Measurements from ENCODE around the gene CANT1.

CANT1 gene

GRCh38 chr17:78973792-78974520 is 35.6 kb downstream of the CANT1 start:
- no peak for TF ChIP-seq CTCF (IDR thresholded peaks at IDR 0.05)
- no peaks in the 10 kb centered on the region for H3K27me3 ChIP-seq (ENCODE audit: control insufficient read depth, insufficient read depth, low read length)
- H3K27ac ChIP-seq = no peak overlapping the region
- H3K79me2 ChIP-seq = no peaks in the 10 kb centered on the region
- no peak overlapping the region for H3K4me3 ChIP-seq (ENCODE audit: low read depth, low read length)
- no peaks in the 10 kb centered on the region for H3K36me3 ChIP-seq (ENCODE audit: control insufficient read depth, insufficient read depth, low read length)
- no peaks in the 10 kb centered on the region for H3K9me3 ChIP-seq (ENCODE audit: control insufficient read depth, low read length)
- H3K4me1 ChIP-seq = peaks cover 25% of the 10 kb centered on the region
- no peak overlapping the region for H3K4me2 ChIP-seq (ENCODE audit: low read length)
- H2AFZ ChIP-seq = no peak overlapping the region
- no peak overlapping the region for H3K9ac ChIP-seq

- H3K4me3 ChIP-seq (ENCODE audit: low read depth, low read length) = no peak overlapping the region
- H3K27me3 ChIP-seq (ENCODE audit: control insufficient read depth, insufficient read depth, low read length) = no peaks in the 10 kb centered on the region
- H3K9ac ChIP-seq = no peak overlapping the region
- H3K4me1 ChIP-seq = peaks cover 25% of the 10 kb centered on the region
- no peaks in the 10 kb centered on the region for H3K79me2 ChIP-seq
- H2AFZ ChIP-seq = no peak overlapping the region
- no peaks in the 10 kb centered on the region for H3K9me3 ChIP-seq (ENCODE audit: control insufficient read depth, low read length)
- no peak overlapping the region for H3K4me2 ChIP-seq (ENCODE audit: low read length)
- H3K27ac ChIP-seq = no peak overlapping the region
- H3K36me3 ChIP-seq (ENCODE audit: control insufficient read depth, insufficient read depth, low read length) = no peaks in the 10 kb centered on the region
- no peak for TF ChIP-seq CTCF (IDR thresholded peaks at IDR 0.05)
Measured at GRCh38 chr17:78973196-78973595, 36.4 kb downstream of the CANT1 start.

- Histone ChIP-seq H3K36me3 (ENCODE audit: control insufficient read depth, insufficient read depth, low read length) (no peaks in the 10 kb centered on the region), H3K9me3 (ENCODE audit: control insufficient read depth, low read length) (no peaks in the 10 kb centered on the region), H3K27ac (no peak overlapping the region), H3K4me2 (ENCODE audit: low read length) (no peak overlapping the region), H2AFZ (no peak overlapping the region), H3K79me2 (no peaks in the 10 kb centered on the region), H3K4me3 (ENCODE audit: low read depth, low read length) (no peak overlapping the region), H3K9ac (no peak overlapping the region), H3K4me1 (peaks cover 21% of the 10 kb centered on the region), H3K27me3 (ENCODE audit: control insufficient read depth, insufficient read depth, low read length) (no peaks in the 10 kb centered on the region)
- no peak for TF ChIP-seq CTCF (IDR thresholded peaks at IDR 0.05)
Measured at GRCh38 chr17:78972507-78973105, 37.0 kb downstream of the CANT1 start.

GRCh38 chr17:78971756-78972506 is 37.6 kb downstream of the CANT1 start:
- H2AFZ ChIP-seq = peak overlapping the region; percentile 48
- peak overlapping the region; percentile 1 for H3K4me2 ChIP-seq (ENCODE audit: low read length)
- no peaks in the 10 kb centered on the region for H3K9me3 ChIP-seq (ENCODE audit: control insufficient read depth, low read length)
- H3K4me1 ChIP-seq = peaks cover 17% of the 10 kb centered on the region
- no peak overlapping the region for H3K4me3 ChIP-seq (ENCODE audit: low read depth, low read length)
- no peak overlapping the region for H3K27ac ChIP-seq
- H3K79me2 ChIP-seq = no peaks in the 10 kb centered on the region
- H3K9ac ChIP-seq = no peak overlapping the region
- H3K27me3 ChIP-seq (ENCODE audit: control insufficient read depth, insufficient read depth, low read length) = no peaks in the 10 kb centered on the region
- H3K36me3 ChIP-seq (ENCODE audit: control insufficient read depth, insufficient read depth, low read length) = no peaks in the 10 kb centered on the region
- no peak for TF ChIP-seq CTCF (IDR thresholded peaks at IDR 0.05)

Data from parathyroid adenoma (tissue), 2 donors.